ENCODE results near the gene UBLCP1.

DNA sequence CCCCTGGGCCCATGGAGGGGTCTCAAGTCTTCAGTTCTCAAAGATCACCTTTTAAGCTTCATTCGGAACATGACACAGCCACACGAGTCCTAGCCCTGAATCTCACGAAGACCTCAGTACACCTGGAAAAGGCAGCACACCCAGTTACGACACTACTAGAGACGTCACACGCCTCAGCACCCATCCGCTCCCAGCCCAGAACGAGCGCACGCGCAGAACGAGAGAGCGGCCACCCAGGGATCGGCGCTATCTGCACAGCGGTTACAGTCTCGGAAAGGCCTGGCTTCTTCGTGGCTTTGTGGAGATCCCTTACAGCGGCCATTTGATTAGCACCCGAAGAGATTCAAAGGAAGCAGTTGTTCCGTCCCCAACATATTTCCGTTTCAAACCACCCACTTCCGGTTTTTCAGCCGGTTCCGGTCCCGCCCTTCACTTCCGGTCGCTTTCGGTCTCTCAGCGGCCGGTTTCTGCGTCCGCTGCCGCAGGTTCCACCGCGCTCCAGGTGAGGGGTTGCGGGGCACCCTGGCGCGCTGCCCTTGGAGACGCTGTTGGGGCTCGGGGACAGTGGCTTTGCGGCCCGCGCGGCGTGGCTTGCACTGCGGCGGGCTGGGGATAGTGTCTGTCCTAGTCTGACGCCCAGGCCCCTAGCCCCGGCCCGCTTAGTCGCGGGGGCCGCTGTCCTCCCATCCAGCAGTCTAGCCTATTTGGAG is at the start of gene UBLCP1:
- TF ChIP-seq, protein P1, sequence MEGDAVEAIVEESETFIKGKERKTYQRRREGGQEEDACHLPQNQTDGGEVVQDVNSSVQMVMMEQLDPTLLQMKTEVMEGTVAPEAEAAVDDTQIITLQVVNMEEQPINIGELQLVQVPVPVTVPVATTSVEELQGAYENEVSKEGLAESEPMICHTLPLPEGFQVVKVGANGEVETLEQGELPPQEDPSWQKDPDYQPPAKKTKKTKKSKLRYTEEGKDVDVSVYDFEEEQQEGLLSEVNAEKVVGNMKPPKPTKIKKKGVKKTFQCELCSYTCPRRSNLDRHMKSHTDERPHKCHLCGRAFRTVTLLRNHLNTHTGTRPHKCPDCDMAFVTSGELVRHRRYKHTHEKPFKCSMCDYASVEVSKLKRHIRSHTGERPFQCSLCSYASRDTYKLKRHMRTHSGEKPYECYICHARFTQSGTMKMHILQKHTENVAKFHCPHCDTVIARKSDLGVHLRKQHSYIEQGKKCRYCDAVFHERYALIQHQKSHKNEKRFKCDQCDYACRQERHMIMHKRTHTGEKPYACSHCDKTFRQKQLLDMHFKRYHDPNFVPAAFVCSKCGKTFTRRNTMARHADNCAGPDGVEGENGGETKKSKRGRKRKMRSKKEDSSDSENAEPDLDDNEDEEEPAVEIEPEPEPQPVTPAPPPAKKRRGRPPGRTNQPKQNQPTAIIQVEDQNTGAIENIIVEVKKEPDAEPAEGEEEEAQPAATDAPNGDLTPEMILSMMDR (conservative IDR thresholded peaks at IDR 0.05 in 1 of 2, IDR thresholded peaks at IDR 0.05 in 1 of 2; ENCODE audit: low read depth in 1 of 2, low read length in 2 of 2), result no peak
- no peak for TF ChIP-seq EZH2 (IDR thresholded peaks at IDR 0.05; ENCODE audit: low read length, missing control alignments)

All from fibroblast of lung (primary cell).